ENCODE measurements around the gene KRT83.
"Not testable (repeated sequence)": the region's sequence is repeated elsewhere in the genome, so short reads cannot be mapped to it uniquely, and the experiment has no call there.

KRT83 gene

DNA sequence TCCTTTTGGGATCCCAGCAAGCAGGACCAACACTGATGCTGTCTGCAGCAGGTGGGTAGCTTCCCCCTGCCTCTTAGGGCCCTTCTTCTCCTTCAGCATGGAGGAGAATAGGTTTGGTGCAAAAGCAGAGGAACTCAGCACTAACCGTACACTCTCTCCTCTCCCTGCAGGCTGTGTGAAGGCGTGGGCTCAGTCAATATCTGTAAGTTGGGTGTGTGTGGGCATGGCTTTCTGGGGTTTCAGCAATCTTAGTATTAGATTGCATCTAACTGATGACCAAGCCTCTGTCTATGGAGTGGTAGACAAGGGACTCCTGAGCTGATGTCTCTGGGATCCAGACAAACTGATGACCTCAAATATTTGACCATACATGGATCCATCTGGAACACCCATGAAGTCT is 31.8 kb upstream of the KRT83 start:
- DNase-seq = no peak

DNA sequence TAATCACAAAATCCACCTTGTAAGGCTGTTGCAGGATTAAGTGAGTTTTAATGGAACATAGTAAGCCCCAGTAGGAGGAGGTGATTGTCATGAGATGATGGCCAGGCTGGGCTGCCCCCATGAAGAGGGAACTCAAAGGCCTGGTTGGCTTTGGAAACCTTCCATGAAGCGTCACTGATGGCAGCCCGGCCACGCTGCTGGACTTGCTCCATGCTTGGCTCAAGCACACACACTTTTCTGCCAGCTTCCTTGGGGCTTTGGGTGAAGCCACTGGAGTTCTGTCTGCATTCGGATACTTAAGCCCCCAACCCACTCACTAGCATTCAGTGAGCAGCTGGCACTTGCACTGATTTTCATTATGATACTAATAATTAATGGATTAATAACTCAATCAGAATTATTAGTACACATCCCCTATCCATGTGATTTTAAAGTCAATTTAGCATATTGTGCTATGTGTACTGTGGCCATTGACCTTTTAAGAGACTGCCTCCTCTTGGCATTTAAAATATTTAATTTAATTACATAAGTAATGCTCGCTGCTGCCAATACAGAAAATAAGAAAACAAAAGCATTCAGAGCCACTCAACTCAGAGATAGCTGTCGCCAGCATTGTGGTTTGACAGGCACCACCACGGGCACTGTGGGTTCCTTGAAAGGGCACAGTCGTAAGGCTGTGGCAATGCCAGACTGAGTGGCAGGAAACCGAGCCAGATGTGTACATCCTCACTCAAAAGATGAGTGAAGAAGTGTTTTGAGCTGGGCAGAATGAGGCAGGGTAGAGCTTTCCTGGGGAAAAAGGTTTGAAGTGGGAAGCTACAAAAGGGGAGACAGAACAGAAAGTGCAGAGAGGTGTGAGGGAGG is 30.2 kb upstream of the KRT83 start:
- peak; percentile 23 for DNase-seq

DNA sequence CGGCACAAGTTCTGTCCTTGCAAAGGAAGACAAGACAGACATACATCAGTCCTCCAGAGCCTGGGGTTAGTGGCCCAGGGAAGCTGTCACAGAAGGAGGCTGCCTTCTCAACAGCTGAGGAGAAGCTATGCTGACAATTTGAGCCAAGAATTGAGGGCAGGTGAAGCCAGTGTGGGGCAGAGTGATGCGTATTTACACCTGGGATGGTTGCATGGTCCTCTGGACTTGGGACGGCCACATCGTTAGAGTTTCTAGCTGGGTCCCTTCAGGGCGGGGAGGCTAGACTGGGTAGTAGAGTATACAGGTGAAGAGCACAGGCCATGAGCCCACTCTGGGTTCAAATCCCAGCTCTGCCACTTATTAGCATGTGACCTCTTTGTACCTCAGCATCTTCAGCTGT is 29.6 kb upstream of the KRT83 start:
- DNase-seq = no peak

DNA sequence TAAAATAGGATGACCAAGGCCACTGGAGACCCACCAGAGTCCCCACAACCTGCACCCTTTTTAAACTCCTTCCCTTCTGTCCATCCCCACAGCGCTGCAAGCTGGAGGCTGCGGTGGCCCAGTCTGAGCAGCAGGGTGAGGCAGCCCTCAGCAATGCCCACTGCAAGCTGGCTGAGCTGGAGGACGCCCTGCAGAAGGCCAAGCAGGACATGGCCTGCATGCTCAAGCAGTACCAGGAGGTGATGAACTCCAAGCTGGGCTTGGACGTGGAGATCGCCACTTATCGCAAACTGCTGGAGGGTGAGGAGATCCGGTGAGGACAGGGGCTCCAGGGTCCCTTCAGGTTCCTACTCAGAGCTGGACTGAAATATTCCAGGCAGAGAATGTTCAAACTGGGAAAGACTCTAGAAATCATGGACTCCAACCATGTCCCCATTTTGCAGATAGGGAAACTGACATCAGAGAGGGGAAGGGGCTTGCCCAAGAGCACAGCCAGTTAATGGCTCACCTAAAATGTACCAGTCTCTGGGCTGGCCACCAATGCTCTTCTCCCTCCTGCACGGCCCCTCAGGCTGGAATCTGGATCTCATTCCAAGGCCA is 28.9 kb upstream of the KRT83 start:
- no peak for DNase-seq

DNA sequence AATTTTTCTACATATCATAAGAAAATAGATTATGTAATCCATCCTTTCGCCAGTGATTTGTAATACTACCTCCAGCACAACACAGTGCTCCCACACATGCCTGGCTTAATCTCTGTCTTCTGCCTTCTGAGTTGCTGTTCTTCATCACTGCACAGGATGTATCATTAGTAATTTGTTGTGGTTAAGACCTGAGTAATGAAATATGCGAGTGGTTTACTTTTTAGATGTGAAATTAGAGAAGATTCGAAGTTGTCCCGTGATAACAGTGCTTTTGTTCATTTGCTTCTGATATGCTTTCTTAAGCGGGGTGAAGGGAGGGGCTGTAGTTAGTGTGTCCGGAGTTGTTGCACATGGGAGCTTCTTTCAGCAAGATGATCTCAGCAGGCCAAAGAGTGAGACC is 28.0 kb upstream of the KRT83 start:
- DNase-seq = no peak

DNA sequence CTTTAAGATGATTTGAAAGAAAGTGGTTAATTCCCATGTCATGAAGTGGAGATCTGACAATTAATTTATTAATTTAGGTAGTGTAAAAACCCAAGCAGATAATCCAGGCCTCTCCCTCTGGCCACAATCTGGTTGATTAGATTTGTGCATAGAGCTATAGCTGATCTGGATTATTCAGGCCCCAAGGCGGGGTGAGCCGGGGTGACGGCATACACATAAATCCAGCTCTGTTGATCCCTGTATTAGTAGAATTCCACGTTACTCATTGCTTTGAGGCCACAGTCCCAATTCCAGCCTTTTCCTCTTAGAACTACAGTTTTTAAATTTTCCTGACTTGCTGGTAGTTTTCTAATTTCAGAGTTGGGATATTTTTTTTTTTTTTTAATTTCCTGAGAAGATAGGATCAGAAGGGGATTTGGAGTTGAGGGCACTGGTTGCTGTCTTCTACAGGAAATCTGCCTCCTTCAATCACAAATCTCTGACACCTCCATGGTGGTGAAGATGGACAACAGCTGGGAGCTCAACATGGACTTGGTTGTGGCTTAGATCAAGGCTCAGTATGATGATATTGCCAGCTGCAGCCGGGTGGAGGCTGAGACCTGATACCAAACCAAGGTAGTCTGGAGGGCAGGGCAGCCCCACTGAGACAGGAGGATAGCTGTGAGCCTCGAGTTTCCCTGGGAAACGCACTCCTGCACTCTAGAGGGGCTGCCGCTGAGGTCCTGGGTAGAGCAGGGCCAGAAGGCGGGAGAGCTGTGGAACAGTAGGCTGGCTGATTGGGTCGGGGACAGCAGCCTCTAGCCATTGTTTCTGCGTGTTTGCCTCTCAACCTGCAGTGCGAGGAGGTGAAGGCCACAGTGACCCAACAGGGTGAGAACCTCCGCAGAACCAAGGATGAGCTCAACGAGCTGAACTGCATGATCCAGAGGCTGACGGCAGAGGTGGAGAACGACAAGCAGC is 26.6 kb upstream of the KRT83 start:
- no peak for DNase-seq

DNA sequence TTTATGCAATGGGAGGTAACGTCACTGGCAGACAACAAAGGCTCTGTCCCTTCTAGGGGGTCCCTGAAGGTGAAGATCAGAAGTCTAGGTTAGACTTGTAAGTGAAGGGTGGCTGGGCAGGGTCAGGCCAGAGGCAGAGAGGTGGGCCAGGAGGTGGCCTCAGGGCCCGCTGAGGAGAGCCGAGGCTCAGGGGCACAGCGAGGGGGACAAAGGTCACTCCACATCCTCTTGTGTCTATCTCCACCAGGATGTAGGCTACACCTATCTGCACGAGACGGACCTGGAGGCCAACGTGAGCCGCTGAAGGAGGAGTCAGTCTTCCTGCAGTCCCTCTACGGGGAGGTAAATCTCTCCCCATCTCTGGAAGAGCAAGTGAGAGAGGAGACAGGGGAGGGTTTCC is 25.8 kb upstream of the KRT83 start:
- DNase-seq = no peak

DNA sequence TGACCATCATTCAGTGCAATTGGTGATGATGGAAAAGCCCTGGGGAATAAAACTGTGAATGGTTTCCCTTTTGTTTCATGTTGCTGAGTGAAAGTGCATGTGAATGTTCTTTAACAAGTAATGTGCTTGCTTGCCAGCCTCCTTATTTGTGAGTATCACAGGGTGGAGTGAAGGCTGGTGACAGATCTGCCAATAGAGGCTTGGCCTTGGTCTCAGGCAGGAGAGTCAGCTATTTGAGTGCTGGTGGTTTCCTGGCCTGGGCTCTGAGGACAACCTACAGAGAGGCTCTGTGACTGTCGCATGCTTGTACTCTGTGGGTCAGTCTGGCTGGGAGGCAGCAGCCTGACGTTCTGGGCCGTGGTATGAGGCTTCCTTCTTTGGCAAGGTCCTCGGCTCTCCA is 25.4 kb upstream of the KRT83 start:
- no peak for DNase-seq

DNA sequence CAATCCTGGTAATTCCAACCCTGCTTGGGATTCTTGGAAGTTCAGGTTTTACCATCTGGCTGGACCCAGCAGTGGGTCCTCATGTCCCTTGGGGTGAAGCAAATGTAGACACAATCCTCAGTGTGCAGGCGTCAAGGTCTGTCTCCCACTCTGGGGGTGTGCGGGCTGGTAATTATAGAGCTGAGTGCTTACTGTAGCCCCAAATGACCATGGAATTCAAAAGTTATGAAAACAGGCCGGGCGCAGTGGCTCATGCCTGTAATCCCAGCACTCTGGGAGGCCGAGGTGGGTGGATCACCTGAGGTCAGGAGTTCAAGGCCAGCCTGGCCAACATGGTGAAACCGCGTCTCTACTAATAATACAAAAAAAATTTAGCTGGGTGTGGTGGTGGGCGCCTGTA is 23.8 kb upstream of the KRT83 start:
- DNase-seq = not testable (repeated sequence)

DNA sequence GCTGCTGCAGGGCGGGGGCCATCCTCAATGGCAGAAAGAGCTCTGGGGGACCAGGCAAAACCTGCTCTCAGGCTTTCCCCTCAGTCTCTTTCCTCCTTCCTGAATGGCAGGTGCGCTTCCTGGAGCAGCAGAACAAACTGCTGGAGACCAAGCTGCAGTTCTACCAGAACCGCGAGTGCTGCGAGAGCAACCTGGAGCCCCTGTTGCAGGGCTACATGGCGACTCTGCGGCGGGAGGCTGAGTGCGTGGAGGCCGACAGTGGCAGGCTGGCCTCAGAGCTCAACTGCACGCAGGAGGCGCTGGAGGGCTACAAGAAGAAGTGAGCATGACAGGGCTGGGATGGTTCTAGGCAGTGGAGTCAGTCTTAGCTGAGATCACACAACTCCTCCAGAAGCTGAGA is 22.9 kb upstream of the KRT83 start:
- DNase-seq = no peak

DNA sequence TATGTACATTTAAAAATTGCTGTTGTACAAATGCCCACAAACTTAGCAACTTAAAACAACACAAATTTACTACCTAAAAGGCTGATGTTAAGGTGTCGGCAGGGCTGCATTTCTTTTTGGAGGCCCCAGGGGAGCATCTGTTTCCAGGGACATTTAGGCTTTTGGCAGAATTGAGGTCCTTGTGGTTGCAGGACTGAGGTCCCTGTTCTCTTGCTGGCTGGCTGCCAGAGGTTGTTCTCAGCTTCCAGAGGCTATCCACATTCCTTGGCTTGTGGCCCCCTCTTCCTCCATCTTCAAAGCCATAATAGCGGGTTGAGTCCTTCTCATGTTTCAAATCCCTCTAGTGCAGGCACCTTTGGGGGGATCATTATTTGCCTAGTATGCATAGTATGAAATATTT is 22.4 kb upstream of the KRT83 start:
- DNase-seq = no peak

DNA sequence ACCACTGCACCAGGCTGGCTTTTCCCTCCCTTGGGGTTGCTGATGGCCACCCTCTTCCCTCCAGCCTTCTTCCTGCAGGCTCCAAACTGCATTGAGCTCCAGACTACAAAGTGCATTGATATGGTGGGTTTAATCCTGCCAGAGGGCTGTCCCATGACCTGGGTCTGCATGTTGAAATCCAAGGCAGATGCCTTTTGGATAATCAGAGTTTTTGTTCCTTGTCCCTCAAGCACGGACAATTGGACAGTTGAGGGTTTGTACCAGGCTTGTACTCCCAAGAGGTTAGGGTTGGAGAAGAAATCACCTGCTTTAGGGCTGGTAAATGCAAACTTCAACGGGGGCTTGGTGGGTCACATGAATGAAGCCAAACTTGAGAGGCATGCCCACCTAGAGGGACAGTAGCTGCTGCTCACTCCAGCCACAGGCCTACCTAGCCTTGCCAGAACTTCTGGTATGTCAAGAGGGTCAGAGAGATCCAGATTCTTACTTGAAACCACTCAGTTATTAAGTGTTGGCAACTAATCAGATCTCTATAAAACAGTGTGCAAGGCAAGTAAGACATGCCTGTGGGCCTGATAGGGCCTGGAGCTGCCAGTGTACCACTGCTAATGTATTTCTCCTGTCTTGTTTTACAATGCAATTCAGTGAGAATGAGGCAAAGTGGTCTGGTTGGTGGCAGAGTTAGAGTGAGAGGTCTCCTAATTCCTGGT is 21.7 kb upstream of the KRT83 start:
- no peak for DNase-seq

DNA sequence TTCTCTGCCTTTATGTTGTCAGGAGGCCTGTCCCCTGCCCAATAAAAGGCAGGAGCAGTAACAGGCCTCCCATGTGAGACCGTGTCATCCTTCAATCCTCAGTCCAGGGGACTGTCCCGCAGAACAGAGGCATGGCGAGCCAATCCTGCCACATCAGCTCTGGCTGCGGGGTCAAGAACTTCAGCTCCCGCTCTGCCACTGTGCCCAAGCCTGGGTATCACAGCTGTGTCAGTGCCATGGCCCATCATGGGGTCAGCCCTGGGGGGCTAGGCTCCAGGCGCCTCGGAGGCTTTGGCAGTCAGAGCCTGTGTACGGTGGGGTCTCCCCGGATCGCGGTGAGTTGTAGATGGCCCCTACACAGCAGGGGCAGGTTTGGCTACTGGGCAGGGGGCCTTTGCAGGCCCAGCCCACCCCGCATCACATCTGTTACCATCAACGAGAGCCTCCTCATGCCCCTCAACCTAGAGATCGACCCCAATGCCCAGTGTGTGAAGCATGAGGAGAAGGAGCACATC is 19.9 kb upstream of the KRT83 start:
- DNase-seq = no peak

DNA sequence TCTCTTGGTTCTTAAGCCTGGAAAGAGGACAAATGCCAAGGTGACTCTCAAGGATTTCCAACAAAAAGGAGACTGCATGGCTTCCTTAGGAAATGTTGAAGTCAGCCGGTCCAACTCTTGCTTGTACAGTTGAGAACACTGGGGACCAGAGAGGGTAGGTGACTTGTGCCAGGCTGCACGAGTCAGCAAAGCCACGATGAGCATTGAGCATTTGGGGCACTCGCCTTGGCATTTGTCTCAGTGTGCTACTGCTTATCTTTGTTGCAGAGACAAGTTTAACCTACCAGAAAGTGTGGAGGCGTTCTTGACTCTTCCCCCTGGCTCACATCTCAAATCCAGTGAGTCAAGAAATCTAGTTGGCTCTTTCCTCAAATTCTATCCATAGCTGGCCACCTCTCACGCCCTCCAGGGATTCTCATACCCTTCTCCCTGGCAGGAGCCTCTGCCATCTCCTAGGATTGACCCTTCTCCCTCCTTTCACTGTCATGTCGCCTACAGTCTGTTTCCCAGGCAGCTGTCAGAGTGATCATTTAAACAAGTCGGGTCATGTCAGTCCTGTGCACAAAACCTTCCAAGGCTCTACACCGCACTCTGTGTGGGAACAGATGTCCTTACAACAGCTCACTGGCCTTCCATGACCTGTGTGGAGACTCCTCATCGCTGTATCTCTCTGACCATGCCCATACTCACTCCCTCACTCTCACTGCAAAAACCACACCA is 17.2 kb upstream of the KRT83 start:
- no peak for DNase-seq

DNA sequence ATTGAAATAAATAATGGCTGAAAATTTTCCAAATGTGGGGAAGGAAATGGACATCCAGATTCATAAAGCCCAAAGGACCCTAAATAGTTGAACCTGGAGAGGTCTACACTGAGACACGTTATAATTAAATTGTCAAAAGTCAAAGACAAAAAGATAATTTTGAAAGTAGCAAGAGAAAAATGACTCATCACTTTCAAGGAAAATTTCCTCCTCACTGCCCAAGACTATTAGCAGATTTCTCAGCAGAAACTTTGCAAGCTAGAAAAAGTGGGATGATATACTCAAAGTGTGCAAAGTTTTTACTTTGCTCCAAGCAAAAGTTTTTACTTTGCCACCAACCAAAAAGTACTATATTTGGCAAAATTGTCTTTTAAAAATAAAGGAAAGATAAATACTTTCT is 15.9 kb upstream of the KRT83 start:
- no peak for DNase-seq

DNA sequence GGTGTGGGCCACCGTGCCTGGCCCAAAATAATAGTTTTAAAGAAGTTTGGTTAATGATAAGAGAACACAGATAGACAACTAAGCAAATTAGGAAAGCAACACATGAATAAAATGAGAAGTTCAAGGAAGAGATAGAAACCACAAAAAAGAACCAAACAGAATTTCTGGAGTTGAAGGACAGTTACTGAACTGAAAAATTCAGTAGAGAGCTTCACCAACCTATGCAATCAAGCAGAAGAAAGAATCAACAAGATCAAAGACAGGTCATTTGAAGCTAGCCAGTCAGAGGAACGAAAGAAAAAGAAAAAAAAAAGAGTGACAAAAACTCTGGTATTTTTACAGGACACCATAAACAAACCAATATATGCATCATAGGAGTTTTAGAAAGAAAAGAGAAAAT is 15.4 kb upstream of the KRT83 start:
- DNase-seq = no peak

DNA sequence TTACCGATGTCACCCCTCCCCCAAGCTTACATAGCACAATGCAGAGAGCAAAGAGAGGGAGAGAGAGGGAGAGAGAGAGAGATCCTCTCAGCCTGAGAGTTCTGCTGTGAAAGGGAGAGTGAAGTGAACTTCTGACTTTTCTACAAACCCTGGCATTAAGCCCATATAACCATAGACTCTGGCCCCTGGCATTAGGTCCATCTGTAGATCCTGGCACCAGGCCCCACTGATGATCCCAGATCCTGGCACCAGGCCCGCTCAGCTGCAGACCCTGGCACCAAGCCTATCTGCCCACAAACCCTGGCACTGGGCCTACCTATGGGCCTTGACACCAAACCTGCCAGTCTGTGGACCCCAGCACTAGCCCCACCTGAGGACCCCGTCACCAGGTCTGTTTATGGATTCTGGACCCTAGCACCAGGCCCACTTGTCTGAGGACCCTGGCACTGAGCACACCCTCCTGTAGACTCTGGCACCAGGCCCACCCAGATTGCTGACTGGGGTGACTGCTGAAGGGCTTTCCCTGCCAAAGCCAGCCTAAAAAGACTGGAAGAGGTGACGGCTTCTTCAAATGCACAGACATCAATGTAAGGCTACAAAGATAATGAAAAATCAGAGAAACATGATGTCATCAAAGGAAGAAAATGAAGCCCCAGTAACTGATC is 14.5 kb upstream of the KRT83 start:
- DNase-seq = no peak

DNA sequence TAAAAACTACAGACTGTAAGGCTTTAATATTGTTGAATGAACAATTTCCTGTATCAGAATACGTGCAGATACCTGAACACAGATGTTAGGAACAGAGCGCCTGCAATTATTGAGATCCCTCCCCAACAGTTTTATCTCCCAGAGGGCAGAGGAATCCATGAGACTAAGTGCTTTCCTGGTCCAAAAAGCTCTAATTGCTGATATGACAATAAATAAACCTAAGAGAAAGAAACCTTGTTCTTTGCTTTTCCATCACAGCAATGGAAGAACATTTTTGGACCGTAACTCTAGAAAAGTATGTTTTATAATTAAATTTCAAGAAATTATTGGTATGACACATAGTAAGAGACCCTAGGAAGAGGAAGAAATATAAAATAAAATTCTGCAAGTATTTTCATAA is 13.0 kb upstream of the KRT83 start:
- no peak for DNase-seq

DNA sequence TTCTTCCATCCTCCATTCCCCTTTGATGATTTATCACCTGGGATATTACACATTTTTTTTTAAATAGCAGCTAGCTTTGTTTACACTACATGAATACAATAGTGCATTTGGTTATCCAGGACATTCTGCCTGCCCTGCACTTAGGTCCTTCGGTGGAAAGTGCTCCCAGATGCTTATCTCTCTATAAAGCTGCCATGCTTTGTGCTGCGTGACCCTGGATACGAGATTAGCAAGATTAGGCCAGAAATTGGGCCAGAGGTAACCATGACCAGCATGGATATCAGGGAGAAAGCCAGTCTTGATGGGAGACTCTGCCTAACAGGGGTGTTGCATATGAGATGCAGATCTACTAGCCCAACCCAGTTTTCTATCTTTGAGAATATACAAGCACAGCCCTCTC is 12.1 kb upstream of the KRT83 start:
- no peak for DNase-seq

DNA sequence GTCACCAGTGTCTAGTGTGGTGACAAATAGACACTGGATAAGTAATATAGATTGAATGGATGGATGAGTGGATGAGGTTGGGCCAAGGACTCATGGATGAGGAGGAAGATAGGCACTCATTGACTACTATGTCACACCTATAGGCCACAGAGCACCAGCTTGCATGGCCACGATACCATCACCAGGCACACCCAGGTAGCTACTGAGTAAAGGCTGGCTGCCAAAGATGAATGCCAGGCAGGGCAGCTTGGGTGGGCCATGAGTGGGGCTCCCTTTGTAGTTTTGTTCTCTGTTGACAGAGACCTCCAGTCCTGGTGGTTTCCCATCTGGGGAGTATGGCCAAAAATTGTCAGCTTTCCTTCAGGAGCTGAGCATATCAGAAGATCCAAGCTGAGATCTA is 11.2 kb upstream of the KRT83 start:
- no peak for DNase-seq

DNA sequence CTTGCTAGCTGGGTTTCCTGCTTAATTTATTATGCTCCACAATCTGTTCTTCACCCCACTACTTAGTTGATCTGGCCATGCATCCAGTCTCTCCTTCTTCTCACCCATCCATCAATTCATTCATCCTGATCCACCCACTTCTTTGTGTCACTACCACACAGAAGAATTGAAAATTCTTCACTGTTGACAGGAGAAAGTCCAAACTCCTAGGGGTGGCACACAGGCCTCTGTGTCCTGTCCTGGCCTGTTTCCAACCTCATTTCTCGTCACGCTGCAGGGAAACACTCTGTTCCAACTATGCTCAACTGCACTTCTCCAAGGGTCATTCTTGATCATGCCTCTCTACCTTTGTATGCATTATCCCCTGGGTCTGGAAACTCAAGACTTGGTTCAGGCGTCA is 10.6 kb upstream of the KRT83 start:
- no peak for DNase-seq

DNA sequence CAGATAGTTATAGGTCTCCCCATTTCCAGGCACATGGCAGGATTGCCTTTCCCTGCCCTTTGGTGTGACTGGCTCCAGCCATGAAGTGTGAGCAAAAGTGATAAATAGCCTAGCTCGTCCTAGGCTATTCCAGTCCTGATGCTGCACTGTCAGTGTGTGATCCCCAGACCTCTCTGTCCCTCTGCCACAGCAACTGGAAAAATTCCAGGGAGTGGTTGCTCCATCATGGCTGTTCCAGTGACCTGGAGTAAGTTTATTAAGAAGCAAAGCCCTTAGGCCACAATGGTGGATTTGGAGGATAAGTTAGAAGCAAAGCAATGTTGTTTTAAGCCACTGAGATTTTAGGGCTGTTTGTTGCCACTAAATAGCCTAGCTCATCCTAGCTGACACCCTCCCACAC is 9.8 kb upstream of the KRT83 start:
- no peak for DNase-seq
